GM23248 (cell line): ENCODE data around the gene CAMK2D.

Experiments
- EZH2 ChIP-seq: fragments of 200-600 bp; sonication (generic); IDR thresholded peaks from 2 replicates; pipeline ENCODE4 v1.6.1; 2018; ENCODE audit warnings: antibody characterized with exemption, mild to moderate bottlenecking; ENCODE audit not compliant: insufficient read depth, poor library complexity, severe bottlenecking
- EZH2phosphoT487 ChIP-seq: fragments of 200-600 bp; sonication (generic); IDR thresholded peaks from 2 replicates; pipeline ENCODE4 v1.6.1; 2018; ENCODE audit warnings: antibody characterized with exemption, moderate library complexity, mild to moderate bottlenecking, low read depth; ENCODE audit not compliant: insufficient read depth

- TF ChIP-seq EZH2 = no peak
- TF ChIP-seq EZH2phosphoT487 = no peak
Observed at GRCh38 chr4:113409181-113409580, 352.4 kb downstream of the CAMK2D start.
